SHP77 treated with DMSO at 0.1 percent for 48 hours (cell line): Measurements from ENCODE around the gene ABCF2.

ENCODE experiments used
- DNase-seq: peaks from one replicate; lab custom pipeline; 2025; lab: John Stamatoyannopoulos, UW

ABCF2 gene

DNA sequence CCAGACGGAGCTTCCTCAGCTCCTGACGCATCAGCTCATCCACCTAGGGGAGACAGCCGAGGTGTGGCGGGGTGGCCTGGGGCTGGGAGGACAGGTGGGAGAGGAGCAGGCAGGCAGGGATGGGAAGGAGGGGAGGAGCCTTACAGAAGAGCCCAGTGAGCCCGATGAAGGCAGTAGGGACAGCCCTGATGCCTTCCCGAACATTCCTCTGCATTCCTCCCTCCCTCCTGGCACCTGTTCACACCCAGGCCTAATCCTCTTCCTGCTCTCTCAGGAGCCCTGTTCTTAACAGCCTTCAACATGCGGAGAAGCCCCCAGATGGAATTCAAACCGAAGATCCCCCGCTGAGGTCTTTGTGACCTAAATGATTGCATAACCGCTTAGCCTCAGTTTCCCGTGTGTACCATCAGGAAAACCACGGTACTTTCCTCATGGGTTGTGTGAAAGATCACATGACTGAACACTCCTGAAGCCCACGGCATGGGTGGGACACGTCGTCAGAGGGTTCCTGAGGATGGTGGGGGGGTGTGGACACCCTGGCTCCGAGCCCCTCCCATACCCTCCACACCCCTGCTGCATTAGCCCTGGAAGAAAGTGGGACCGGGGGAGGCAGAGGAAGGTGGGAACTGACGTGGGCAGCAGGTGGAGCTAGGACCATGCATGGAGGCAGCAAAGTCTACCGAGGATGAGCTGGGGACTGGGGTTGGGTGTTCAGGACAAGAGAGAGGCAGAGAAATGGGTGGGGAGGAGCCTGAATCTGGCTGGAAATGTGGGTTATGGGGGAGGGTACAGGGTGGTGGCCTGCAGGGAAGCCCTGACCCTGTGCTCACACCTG lies 31.2 kb downstream of the ABCF2 start:
- DNase-seq, result no peak

DNA sequence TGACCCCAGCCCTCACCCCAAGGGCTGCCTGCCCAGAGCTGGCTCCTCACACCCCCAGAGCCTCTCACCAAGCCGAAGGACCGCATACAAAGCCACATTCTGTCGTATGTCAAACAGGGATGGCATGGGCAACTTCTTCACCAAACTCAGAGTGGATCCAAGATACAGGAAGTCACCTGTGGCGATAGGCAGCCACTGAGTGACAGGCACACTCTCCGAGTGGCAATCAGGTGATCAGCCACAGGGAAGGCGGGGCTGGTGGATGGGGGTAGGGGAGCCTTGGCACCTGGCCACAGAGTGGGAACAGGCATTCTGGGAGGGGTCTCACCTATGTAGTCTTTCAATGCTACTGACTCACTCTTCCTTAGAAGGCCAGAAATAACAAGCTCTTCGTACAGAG lies 32.8 kb downstream of the ABCF2 start:
- no peak for DNase-seq

DNA sequence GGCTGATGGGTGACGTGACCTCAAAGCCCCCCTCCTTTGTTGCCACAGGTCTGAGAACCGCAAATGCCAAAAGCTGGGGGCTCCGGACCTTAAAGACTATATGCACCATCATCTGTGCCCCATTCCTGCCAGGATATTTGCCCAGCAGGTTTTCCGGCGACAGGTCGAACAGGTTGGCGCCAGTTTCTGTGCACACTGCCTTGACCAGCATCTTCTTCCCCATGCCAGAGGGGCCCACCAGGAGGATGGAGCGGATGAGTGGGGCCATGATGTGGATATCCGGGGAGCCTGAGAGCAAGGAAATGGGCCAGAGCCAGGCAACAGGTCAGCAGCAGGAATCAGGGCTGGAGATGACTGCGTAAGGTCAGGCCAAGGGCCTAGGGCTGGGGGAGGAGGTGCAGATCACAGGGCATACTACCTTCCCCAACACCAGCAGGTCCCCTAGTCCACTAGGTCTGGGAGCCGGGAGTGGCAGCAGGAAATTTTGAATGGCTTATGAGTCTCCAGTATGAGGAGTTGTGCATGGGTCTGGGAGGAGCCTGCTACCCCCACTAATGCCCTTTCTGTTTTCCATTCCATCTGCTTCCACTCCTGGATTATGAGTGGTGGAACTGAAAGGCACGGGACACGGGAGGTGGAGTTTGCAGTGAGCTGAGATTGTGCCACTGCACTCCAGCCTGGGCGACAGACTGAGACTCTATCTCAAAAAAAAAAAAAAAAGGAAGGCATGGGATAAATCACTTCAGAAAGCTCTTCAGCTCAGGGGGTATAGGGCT lies 33.6 kb downstream of the ABCF2 start:
- no peak for DNase-seq

DNA sequence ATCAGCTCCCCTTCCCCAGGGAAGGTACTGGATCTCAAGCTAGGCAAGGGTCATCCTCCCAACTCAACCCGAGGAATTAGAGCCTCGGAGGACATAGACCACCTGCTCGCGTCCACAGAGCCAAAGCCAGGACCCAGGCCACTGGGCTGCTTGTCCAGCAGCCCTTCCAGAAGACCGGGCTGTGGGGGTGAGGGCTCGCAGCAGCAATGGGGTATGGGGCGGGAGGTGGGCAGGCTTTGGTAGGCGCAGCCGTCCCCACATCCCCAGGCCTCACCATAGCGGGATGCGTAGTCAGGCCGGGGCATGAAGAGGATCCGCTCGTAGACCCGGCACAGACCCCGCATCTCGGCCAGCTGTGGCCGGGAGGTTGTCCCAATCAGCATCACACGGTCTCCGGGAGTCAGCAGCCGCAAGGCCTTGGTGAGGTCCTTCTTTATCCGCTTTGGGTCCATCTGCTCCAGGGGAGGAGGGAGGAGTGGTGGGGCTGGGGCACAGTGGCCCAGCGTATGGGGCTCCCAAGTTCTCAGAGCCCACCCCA lies 34.9 kb downstream of the ABCF2 start:
- DNase-seq, result no peak

DNA sequence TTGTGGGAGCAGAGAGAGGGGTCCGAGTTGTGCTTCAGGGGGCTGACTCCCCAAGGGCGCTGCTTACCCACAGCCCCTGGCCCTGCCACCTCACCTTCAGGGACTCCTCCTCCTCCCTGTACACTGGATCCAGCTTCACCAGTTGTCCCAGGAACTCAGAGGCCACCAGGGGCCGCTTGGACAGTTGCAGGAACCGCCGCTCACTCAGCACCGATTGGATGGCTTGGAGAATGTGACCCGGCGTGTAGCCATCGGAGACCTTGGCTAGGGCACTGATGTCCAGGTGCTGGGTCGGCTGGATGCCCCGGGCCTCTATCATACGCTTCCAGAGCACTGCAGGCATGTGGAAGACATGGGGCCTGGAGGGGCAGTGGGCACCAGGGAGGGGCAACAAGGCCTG lies 35.5 kb downstream of the ABCF2 start:
- no peak for DNase-seq

DNA sequence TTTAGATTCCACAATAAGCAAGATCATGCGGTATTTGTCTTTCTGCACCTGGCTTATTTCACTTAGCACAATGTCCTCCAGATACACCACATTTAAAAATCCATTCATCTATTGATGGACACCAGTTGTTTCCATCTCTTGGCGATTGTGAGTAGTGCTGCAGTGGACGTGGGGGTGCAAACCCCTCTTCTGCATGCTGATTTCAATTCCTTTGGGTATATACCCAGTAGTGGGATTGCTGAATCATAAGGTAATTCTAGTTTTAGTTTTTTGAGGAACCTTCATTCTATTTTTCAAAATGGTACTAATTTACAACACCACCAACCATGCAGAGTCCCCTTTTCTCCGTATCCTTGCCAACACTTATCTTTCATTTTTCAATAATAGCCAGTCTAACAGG lies 38.0 kb downstream of the ABCF2 start:
- no peak for DNase-seq

DNA sequence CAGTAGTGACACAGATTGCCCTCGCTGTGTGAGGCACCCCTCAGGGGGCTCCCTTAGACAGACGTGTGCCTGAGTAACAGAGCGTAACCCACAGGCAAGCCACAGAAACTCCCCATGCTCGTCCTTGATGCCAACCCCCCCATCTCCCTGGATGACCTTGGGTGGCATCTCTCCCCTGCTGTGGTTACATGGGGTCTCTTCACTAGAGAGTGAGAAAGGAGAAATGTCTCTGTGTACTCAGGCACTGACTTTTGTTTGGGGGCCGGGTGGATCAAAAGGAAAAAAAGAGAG lies 38.8 kb downstream of the ABCF2 start:
- no peak for DNase-seq

DNA sequence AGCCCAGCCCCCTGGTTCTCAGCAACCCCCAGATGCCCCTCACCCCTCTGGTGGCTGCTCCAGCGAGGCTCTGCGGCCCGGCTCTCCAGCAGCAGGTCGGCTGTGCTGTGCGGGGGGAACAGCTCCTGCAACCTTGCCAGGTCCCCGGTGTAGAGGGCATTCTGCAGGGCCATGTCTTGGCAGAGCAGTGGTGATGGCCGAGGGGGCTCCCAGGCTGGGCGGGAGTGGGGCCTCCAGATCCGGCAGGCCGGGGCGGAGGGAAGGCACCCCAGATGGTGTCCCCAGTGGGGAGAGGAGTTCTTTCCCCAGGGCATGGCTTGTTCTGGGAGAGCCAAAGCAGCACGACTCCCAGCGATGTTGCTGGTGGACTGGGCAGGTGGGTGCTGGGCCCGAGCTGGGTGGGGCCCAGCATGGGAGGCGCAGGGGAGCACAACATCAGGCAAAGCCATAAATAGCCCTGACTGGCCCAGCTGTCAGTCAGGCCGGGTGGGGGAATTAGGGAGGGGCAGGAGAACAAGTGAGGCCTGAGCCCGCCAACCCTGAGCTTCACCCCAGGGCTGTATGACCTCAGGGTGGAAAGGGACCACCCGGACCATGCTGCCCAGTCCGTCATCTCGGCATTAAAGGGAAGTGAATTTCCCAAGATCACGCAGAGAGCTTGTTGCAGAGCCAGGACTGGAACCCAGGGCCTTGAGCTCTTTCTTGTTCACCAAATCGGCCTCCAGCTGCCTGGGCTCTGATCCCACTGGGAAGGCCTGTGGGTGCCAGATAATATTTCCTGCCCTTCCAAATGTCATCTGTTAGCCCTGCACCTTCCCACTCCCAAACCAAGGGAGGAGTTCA lies 39.4 kb downstream of the ABCF2 start:
- no peak for DNase-seq

DNA sequence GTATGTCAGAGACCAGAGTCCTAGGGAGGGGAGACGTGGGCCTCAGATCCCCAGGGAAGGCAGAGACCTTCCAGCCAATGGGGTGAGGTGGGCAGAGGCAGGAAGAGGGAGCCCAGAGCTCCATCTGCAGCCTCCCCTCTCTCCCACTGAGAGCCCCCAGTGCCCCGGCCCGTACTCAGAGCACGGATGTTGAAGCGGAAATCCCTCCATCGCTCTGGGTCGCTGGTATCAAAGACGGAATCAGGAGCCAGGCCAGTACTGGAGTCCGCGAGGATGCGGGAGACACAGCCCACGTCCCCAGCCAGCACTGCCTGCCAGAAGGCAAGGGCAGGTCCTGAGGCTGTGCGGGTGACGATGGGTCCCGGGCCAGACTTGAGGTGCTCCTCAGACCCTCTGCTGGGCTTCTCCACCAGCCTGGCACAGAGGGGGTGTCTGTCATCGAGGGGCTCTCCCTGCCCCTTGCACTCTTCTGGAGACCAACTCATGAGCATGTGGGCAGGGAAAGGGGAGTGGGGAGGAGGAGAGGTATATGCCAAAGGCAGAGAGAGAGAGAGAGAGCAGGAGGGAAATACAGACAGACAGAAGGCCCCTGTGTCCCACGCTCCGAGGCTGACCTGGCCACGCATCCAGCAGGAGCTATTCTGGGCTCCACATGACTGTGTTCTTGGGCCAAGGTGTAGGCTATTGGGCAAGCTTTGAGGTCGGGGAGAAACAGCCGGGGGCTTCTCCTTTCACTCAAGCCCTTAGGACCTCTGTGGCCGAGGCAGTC lies 40.2 kb downstream of the ABCF2 start, which contains the start of gene ASB10:
Gene ASB10 (minus strand): TSS at position 611 of the 769 bp plus-strand sequence. CDS start 120 bp downstream, at position 491.
- DNase-seq, result no peak

DNA sequence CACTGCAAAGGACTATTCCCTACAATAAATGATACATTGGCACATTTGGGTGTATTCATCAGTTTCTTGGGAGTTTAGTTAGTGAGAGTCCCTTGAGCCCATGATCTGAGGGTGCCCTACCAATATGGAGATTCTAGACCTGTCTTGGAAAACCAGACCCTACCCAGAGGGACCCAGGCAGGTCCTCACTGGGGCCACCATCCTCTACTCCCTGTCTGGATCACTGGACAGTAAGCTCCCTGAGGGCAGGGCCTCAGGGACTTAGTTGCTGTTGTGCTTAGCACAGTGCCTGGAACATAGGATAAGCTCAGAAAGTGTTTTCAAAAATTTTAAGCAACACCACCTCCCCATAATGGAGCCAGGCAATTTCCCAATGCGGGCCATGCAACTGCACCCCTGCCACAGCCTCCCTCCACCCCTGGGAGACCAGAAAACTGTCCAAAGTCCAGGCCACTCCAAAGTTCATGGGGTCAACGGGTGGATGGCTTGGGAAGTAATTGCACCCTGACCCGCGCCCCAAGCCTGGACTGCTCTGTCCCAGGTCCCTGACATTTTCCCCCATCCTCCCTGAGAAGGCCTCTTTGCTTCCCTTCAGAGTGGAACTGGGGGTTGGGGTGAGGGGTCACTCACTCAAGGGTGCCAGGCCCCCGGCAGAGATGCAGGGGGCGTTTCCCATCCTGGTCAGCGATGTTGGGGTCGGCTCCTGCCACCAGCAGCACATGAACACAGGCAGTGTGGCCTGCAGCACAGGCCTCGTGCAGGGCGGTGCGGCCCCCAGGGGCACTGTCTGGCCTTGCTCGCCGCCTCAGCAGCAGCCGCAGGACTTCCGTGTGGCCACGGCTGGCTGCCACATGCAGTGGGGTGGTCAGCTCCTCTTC lies 41.0 kb downstream of the ABCF2 start:
- DNase-seq, result no peak

DNA sequence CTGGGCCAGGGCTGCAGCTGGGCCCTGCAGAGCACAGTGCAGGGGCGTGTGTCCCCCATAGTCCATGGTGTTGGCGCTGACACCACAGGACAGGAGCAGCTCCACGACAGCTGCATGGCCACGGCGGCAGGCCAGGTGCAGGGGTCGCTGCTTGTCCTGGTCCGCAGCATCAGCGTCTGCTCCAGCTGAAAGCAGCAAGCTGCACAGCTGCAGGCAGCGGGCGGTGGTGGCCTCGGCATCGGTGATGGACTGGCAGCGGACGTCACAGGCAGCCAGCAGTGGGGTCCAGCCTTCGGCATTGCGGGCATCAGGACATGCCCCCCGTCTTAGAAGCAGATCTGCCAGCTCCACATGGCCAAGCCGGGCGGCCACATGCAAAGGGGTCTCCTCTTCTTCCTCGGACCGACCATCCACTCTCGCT lies 46.0 kb downstream of the ABCF2 start:
- DNase-seq, result no peak

DNA sequence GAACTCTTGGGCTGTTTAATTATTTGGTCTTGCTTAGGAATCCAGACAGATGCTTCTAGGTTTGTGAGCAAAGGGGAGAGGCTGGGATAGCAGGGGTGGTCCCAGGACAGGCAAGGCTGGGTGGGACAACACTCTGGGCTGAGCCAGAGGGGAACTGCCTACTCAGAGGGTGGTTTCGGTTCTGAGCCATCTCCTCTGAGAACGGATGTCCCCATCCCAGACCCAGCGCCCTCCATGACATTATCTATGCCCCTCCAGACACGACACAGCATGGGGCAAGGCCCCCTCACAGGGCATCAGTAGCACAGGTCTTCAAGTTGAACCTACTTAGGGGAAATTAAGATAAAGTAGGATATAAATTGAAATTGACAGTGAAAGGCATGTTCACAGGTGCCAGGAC lies 47.1 kb downstream of the ABCF2 start:
- DNase-seq, result no peak

DNA sequence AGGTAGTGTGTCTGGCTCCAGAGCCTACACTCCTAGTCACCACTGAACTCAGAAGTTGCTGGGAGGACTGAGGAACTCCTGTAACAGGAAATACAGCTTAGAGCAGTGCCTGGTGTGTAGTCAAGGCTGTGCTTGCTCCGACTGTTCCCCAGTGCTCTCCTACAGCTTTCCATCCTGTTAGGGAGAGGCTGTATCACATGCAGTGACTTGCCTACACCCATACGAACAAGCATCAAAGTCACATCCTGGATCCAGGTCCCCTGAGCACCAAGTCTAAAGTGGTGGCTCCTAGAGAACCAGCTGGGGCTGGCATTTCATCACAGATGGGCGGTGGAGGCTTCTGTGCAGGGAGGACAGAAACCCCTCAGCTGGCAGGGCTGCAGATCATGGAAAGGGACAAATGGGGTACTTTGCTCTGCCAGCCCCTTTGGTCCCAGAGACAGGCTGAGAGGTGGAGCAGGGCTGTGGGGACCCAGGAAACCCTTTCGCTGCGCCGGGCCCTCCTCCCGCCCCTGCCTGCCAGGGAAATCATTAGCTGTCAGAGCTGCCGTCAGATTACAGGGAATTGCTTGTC lies 47.6 kb downstream of the ABCF2 start:
- no peak for DNase-seq

DNA sequence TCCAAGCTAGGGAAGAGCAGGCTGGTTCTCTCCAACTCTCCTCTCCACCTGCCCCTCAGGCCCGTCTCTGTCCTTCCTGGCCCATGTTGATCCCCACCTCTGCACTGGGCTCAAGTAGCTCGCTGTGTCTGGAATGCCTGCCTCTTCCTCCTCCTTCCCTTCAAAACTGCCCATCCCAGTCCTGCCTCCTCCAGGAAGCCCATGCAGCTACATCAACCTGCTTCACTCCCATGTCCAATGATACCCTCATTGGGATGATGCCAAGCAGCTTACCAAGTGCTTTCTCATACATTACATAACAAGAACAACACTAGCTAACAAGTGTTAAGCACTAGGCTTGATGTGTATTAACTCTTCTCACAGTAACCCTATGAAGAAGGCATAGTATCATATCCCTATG lies 48.2 kb downstream of the ABCF2 start:
- DNase-seq, result no peak

DNA sequence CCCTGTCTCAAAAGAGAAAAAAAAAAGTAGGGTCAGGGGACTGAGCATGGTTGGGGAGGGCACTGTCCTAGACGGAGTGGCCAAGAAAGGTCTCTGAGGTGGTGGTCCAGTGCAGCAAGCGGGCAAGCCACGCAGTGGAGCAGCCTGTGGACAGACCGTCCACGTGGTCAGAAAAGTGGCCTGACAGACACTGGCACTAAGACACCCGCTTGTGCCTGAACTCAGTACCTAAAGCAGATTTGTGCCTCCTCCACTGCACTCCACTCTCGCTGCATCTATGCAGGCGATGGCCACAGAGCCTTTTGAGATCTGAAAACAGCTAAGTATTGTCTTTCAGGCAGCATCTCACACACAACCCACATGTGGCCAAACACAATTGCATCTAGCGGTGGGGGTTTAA lies 48.8 kb downstream of the ABCF2 start:
- DNase-seq, result no peak

DNA sequence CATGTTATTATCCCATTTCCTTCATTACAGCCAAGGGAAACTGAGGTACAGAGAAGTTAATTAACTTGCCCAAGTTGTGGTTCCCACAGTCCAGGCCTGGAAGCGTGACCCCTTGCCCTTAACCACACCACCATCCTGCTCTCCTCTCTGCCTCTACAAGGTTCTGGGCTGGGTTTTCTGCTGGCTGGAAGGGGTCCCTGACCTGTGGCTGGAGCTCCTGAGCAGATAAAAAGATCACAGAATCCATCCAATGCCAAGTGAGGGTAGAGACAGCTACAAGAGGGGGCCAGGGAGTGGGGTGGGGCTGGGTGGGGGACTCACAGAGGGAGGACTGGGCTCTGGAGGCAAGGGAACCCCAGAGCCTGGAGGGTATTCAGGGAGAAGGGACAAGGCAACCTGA lies 49.7 kb downstream of the ABCF2 start:
- DNase-seq, result no peak

DNA sequence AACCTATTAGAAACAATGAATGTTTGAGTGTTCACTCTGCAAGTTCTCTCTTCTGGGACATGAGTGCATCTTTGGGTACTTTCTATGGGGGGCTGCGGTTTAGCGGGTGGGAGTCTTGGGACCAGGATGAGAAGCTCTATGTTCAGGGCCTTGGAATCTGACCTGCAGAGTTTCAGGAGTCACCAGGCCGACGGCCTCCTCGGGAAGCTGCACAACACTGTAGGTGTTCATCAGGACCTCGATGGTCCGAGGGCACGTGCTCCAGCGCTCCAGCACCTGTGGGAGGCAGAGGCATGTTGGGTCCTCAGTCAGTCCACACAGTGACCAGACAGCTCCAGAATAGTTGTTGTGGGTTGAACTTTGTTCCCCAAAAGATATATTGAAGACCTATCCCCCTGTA lies 50.6 kb downstream of the ABCF2 start:
- DNase-seq, result no peak

DNA sequence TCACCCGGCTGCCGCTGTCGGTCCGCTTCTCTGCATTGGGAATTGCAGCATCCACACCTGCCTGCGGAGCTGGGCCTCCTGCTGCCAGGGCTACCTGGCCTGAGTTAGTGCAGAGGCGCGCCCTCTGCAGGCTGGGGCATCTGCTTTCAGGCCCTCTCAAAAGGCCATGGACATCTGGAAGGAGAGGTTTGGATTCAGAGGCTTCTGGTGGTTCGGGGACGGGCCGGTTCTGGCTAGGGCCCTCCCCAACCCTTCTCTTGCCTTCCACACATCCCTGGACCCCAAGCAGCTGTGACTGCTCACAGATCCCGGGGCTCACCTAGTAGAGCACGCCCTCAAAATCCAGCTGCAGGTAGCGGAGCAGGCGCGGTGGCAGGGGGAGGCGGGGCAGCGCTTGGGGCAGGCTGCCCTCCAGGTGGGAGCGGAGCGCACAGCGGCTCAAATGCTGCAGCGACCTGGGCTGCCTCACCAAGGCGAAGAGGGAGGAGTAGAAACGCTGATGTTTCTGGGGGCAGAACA lies 51.2 kb downstream of the ABCF2 start:
- DNase-seq, result no peak

DNA sequence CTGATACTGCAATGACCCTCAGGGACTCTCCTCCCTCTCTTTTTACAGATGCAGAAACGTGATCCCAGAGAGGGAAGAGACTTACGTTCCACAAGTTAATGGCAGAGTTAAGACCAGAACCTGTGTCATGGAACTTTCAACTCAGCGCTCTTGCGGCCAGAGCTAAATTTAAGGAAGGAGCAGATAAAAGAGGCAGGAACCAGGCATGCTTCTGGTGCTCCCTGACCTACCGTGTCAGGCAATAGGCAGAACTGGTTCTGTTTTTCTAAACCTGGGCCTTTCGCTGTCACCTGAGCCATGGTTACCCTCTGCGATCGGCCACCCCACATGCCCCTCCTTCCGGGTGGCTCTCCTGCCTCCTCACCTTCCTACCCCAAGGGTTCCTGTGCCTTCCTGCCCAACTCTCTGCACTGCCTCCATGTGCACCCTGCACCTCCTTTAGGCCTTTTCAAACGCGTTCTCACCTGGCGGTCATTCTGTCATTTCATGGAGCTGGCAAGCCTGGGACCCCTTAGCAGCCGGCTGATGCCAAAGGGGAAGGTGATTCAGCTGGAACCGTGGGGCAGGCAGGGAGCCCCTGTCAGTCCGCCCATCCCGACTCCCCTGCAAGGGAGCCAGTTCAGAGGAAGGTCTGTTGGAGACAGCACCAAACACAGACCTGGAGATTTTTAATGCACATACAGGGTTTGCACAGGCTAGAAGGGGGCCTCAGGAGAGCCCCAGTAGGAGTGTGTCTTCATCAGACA lies 51.8 kb downstream of the ABCF2 start:
- no peak for DNase-seq
